Naive B cell (primary cell): Measurements from ENCODE around the gene AP4E1. TPM values are rescaled to one million over a fixed set of nuclear protein-coding genes. Genes with fewer than 3 reads are reported as not detected.

ENCODE experiments used
- ATAC-seq, 2 donors: fragments of 150-1000 bp; cut with Tn5 transposase; 2 replicates each; pipeline ENCODE4 v1.10.0; 2021; ENCODE audit warnings: low read depth in 2 of 2, mild to moderate bottlenecking in 2 of 2, moderate library complexity in 2 of 2
- DNase-seq: peaks from one replicate; pipeline ENCODE4 v3.0.0; 2022
- H3K27ac Mint-ChIP-seq, 6 donors: one replicate each; pipeline ENCODE4 v1.8.0; 2020 to 2022; ENCODE audit warnings: mild to moderate bottlenecking in 6 of 6, mixed read lengths in 6 of 6, moderate library complexity in 5 of 6, inconsistent platforms in 2 of 6
- H3K27me3 Mint-ChIP-seq, 3 donors: one replicate each; pipeline ENCODE4 v1.8.0; 2021 to 2022; ENCODE audit warnings: mixed read lengths in 3 of 3, mild to moderate bottlenecking in 1 of 3
- H3K36me3 Mint-ChIP-seq, 2 donors: one replicate each; pipeline ENCODE4 v1.8.0; 2020 to 2022; ENCODE audit warnings: mixed read lengths in 2 of 2, inconsistent platforms in 1 of 2, mild to moderate bottlenecking in 1 of 2
- H3K4me1 Mint-ChIP-seq, 3 donors: one replicate each; pipeline ENCODE4 v1.8.0; 2020 to 2022; ENCODE audit warnings: mixed read lengths in 3 of 3, inconsistent platforms in 1 of 3, mild to moderate bottlenecking in 1 of 3, moderate library complexity in 1 of 3
- H3K4me3 Mint-ChIP-seq, 8 donors: one replicate each; pipeline ENCODE4 v1.8.0; 2020 to 2022; ENCODE audit warnings: mild to moderate bottlenecking in 8 of 8, mixed read lengths in 8 of 8, moderate library complexity in 8 of 8, inconsistent platforms in 2 of 8
- H3K9me3 Mint-ChIP-seq, 7 donors: one replicate each; pipeline ENCODE4 v1.8.0; 2020 to 2022; ENCODE audit warnings: mixed read lengths in 7 of 7, mild to moderate bottlenecking in 5 of 7, inconsistent platforms in 2 of 7, moderate library complexity in 1 of 7
- polyA plus RNA-seq, 6 donors: library from polyadenylated mRNA; unstranded; fragments of 300-500 nt; fragmentation: Illumina TruSeq; gene quantifications; one replicate each; pipeline ENCODE4 v1.2.3, GENCODE V29; 2021; ENCODE audit warnings: low read depth in 6 of 6

The AP4E1 gene
- polyA plus RNA-seq, 6 donors from 2014 or later, result 2.6 to 10.8 (median 4.6) TPM

GRCh38 chr15:50971542-50971941 is 63.1 kb downstream of the AP4E1 start:
- Mint-ChIP-seq H3K36me3 (peaks cover 77% of the 10 kb centered on the region in 2 donors), H3K27me3 (no peaks in the 10 kb centered on the region), H3K4me3 (no peak overlapping the region), H3K4me1 (peaks cover 0 to 5% (median 0%) of the 10 kb centered on the region in 3 donors), H3K27ac (peak overlapping the region in 1 of 6 donors; percentile 57), H3K9me3 (peaks cover 6 to 61% (median 47%) of the 10 kb centered on the region in 7 donors)
- DNase-seq, result no peak
- no peak for ATAC-seq

- ATAC-seq (no peak), DNase-seq (no peak)
- Mint-ChIP-seq H3K4me3 (no peak overlapping the region), H3K9me3 (peaks cover 6 to 49% (median 41%) of the 10 kb centered on the region in 7 donors), H3K27me3 (no peaks in the 10 kb centered on the region), H3K4me1 (peaks cover 0 to 6% (median 2%) of the 10 kb centered on the region in 3 donors), H3K27ac (no peak overlapping the region), H3K36me3 (peaks cover 64 to 71% of the 10 kb centered on the region in 2 donors)
These were observed 65.1 kb downstream of the AP4E1 start for GRCh38 chr15:50973605-50974004.

- Mint-ChIP-seq H3K4me1 (peaks cover 0 to 10% (median 7%) of the 10 kb centered on the region in 3 donors), H3K27me3 (no peaks in the 10 kb centered on the region), H3K36me3 (peaks cover 57 to 71% of the 10 kb centered on the region in 2 donors), H3K27ac (no peak overlapping the region), H3K4me3 (no peak overlapping the region), H3K9me3 (peaks cover 0 to 19% (median 10%) of the 10 kb centered on the region in 7 donors)
- DNase-seq, result no peak
- no peak for ATAC-seq
These were observed 68.7 kb downstream of the AP4E1 start for GRCh38 chr15:50977162-50977561.

- Mint-ChIP-seq H3K27ac (no peak overlapping the region), H3K27me3 (no peaks in the 10 kb centered on the region), H3K36me3 (peaks cover 54 to 66% of the 10 kb centered on the region in 2 donors), H3K4me1 (peaks cover 0 to 10% (median 7%) of the 10 kb centered on the region in 3 donors), H3K4me3 (no peak overlapping the region), H3K9me3 (peaks cover 0 to 10% (median 6%) of the 10 kb centered on the region in 7 donors)
- ATAC-seq (no peak), DNase-seq (no peak)
These were observed 70.1 kb downstream of the AP4E1 start for GRCh38 chr15:50978580-50978979.

- peaks cover 0 to 15% (median 4%) of the 10 kb centered on the region in 7 donors for H3K9me3 Mint-ChIP-seq
- ATAC-seq (no peak), DNase-seq (no peak)
- peaks cover 56 to 68% of the 10 kb centered on the region in 2 donors for H3K36me3 Mint-ChIP-seq
- no peak overlapping the region for H3K27ac Mint-ChIP-seq
- no peaks in the 10 kb centered on the region for H3K27me3 Mint-ChIP-seq
- no peak overlapping the region for H3K4me3 Mint-ChIP-seq
- H3K4me1 Mint-ChIP-seq, result peaks cover 0 to 10% (median 7%) of the 10 kb centered on the region in 3 donors
These were observed 70.6 kb downstream of the AP4E1 start for GRCh38 chr15:50979041-50979440.

GRCh38 chr15:50993598-50993997 is 85.1 kb downstream of the AP4E1 start:
- H3K9me3 Mint-ChIP-seq, result no peaks in the 10 kb centered on the region
- no peaks in the 10 kb centered on the region for H3K27me3 Mint-ChIP-seq
- no peak overlapping the region for H3K4me3 Mint-ChIP-seq
- H3K27ac Mint-ChIP-seq, result no peak overlapping the region
- no peak for DNase-seq
- H3K4me1 Mint-ChIP-seq, result peaks cover 0 to 4% (median 0%) of the 10 kb centered on the region in 3 donors
- H3K36me3 Mint-ChIP-seq, result peaks cover 31 to 32% of the 10 kb centered on the region in 2 donors
- no peak for ATAC-seq

GRCh38 chr15:50996641-50997040 is 88.2 kb downstream of the AP4E1 start:
- no peaks in the 10 kb centered on the region for H3K27me3 Mint-ChIP-seq
- DNase-seq, result no peak
- no peak overlapping the region for H3K27ac Mint-ChIP-seq
- no peak for ATAC-seq
- H3K9me3 Mint-ChIP-seq, result no peaks in the 10 kb centered on the region
- no peak overlapping the region for H3K4me3 Mint-ChIP-seq
- H3K4me1 Mint-ChIP-seq, result peaks cover 0 to 4% (median 0%) of the 10 kb centered on the region in 3 donors
- H3K36me3 Mint-ChIP-seq, result peaks cover 38 to 47% of the 10 kb centered on the region in 2 donors

GRCh38 chr15:50997371-50998051 is 89.0 kb downstream of the AP4E1 start:
- H3K4me3 Mint-ChIP-seq, result no peak overlapping the region
- no peaks in the 10 kb centered on the region for H3K27me3 Mint-ChIP-seq
- no peak overlapping the region for H3K27ac Mint-ChIP-seq
- no peak for ATAC-seq
- no peak for DNase-seq
- H3K4me1 Mint-ChIP-seq, result peaks cover 0 to 4% (median 0%) of the 10 kb centered on the region in 3 donors
- H3K9me3 Mint-ChIP-seq, result no peaks in the 10 kb centered on the region
- peaks cover 44 to 53% of the 10 kb centered on the region in 2 donors for H3K36me3 Mint-ChIP-seq

GRCh38 chr15:51004103-51004551 is 95.6 kb downstream of the AP4E1 start:
- Mint-ChIP-seq H3K27ac (peak overlapping the region in 1 of 6 donors; percentile 58), H3K36me3 (peaks cover 25 to 39% of the 10 kb centered on the region in 2 donors), H3K27me3 (no peaks in the 10 kb centered on the region), H3K4me3 (no peak overlapping the region), H3K9me3 (peaks cover 0 to 16% (median 9%) of the 10 kb centered on the region in 7 donors), H3K4me1 (no peaks in the 10 kb centered on the region)
- no peak for ATAC-seq
- DNase-seq, result no peak

GRCh38 chr15:51006336-51006985 is 98.0 kb downstream of the AP4E1 start:
- ATAC-seq (no peak), DNase-seq (no peak)
- no peaks in the 10 kb centered on the region for H3K27me3 Mint-ChIP-seq
- H3K4me1 Mint-ChIP-seq, result no peaks in the 10 kb centered on the region
- H3K4me3 Mint-ChIP-seq, result no peak overlapping the region
- peaks cover 0 to 25% (median 11%) of the 10 kb centered on the region in 7 donors for H3K9me3 Mint-ChIP-seq
- H3K27ac Mint-ChIP-seq, result peak overlapping the region in 1 of 6 donors; percentile 8
- peaks cover 31 to 42% of the 10 kb centered on the region in 2 donors for H3K36me3 Mint-ChIP-seq

- Mint-ChIP-seq H3K9me3 (peaks cover 0 to 25% (median 11%) of the 10 kb centered on the region in 7 donors), H3K27ac (no peak overlapping the region), H3K4me1 (no peaks in the 10 kb centered on the region), H3K36me3 (peaks cover 27 to 38% of the 10 kb centered on the region in 2 donors), H3K27me3 (no peaks in the 10 kb centered on the region), H3K4me3 (no peak overlapping the region)
- DNase-seq (no peak), ATAC-seq (no peak)
These were observed 98.7 kb downstream of the AP4E1 start for GRCh38 chr15:51007131-51007666.

- DNase-seq (no peak), ATAC-seq (no peak)
- H3K9me3 Mint-ChIP-seq, result peaks cover 0 to 25% (median 11%) of the 10 kb centered on the region in 7 donors
- H3K27ac Mint-ChIP-seq, result no peak overlapping the region
- no peaks in the 10 kb centered on the region for H3K4me1 Mint-ChIP-seq
- H3K4me3 Mint-ChIP-seq, result no peak overlapping the region
- H3K27me3 Mint-ChIP-seq, result no peaks in the 10 kb centered on the region
- H3K36me3 Mint-ChIP-seq, result peaks cover 21 to 28% of the 10 kb centered on the region in 2 donors
These were observed 102.7 kb downstream of the AP4E1 start for GRCh38 chr15:51011212-51011611.

- Mint-ChIP-seq H3K27ac (peak overlapping the region in 1 of 6 donors; percentile 79), H3K9me3 (peaks cover 2 to 12% (median 5%) of the 10 kb centered on the region in 7 donors), H3K27me3 (no peaks in the 10 kb centered on the region), H3K4me3 (no peak overlapping the region), H3K4me1 (no peaks in the 10 kb centered on the region), H3K36me3 (peaks cover 0 to 14% of the 10 kb centered on the region in 2 donors)
- DNase-seq (no peak), ATAC-seq (no peak)
These were observed 108.1 kb downstream of the AP4E1 start for GRCh38 chr15:51016615-51017014.
